ENCODE measurements around the gene TM7SF2. TPM values are rescaled to one million over a fixed set of nuclear protein-coding genes. Genes with fewer than 3 reads are reported as not detected.
A peak's percentile ranks its signal among the peaks of the same experiment; 100 is the strongest.

Gene TM7SF2
- total and polyA plus RNA-seq, 2 experiments from 2014 or later: 0.65 to 2.5 TPM

- H3K27ac ChIP-seq: peak overlapping the region; percentile 83
Measured at GRCh38 chr11:65120831-65121230, 9.2 kb downstream of the TM7SF2 start.

GRCh38 chr11:65121447-65121864, 9.8 kb downstream of the TM7SF2 start:
- 0 to 1% methylated on average over 22 of the region's 22 CpGs for WGBS, 2 experiments (ENCODE audit: low coverage in 1 of 2, low lambda C conversion rate in 2 of 2, missing lambda C conversion rate in 2 of 2)
- DNase-seq: peak; percentile 61
- Histone ChIP-seq H3K36me3 (ENCODE audit: low read depth) (peaks cover 33% of the 10 kb centered on the region), H3F3A (ENCODE audit: insufficient read depth) (peaks cover 40% of the 10 kb centered on the region), H2AFZ (peak overlapping the region; percentile 27), H3K9me2 (ENCODE audit: insufficient read depth) (no peaks in the 10 kb centered on the region), H3K4me3 (peak overlapping the region; percentile 92), H3K27ac (peak overlapping the region; percentile 83), H3K4me2 (ENCODE audit: unreplicated experiment) (peak overlapping the region; percentile 98), H3K27me3 (replicated peaks; ENCODE audit: insufficient read depth) (no peaks in the 10 kb centered on the region), H3K9me3 (ENCODE audit: low read depth) (no peaks in the 10 kb centered on the region), H3K4me1 (ENCODE audit: insufficient read depth) (peaks cover 17% of the 10 kb centered on the region), H3K79me2 (ENCODE audit: insufficient read depth) (peaks cover 69% of the 10 kb centered on the region), H3K9ac (peak overlapping the region; percentile 96), H4K20me1 (ENCODE audit: insufficient read depth) (no peaks in the 10 kb centered on the region)
- in situ Hi-C loops (cut with MboI): no loop called here
- TF ChIP-seq EZH2 (IDR thresholded peaks at IDR 0.05; ENCODE audit: insufficient read depth, poor library complexity, severe bottlenecking) (no peak), EZH2phosphoT487 (IDR thresholded peaks at IDR 0.05; ENCODE audit: insufficient read depth, low read depth) (no peak)

More at GRCh38 chr11:65120831-65121230, 9.2 kb downstream of the TM7SF2 start:
- peaks cover 27% of the 10 kb centered on the region for H3K36me3 ChIP-seq (ENCODE audit: low read depth)
- peaks cover 22% of the 10 kb centered on the region for H3K4me1 ChIP-seq (ENCODE audit: insufficient read depth)
- peaks cover 40% of the 10 kb centered on the region for H3F3A ChIP-seq (ENCODE audit: insufficient read depth)
- no peaks in the 10 kb centered on the region for H3K27me3 ChIP-seq (replicated peaks; ENCODE audit: insufficient read depth)
- no peak overlapping the region for H2AFZ ChIP-seq
- H3K4me2 ChIP-seq (ENCODE audit: unreplicated experiment): peak overlapping the region; percentile 98
- peak overlapping the region; percentile 92 for H3K4me3 ChIP-seq
- in situ Hi-C loops (cut with MboI): no loop called here
- peak overlapping the region; percentile 96 for H3K9ac ChIP-seq
- 61 to 69% methylated on average over 3 of the region's 3 CpGs for WGBS, 2 experiments (ENCODE audit: low coverage in 1 of 2, low lambda C conversion rate in 2 of 2, missing lambda C conversion rate in 2 of 2)
- no peaks in the 10 kb centered on the region for H3K9me2 ChIP-seq (ENCODE audit: insufficient read depth)
- TF ChIP-seq EZH2phosphoT487 (IDR thresholded peaks at IDR 0.05; ENCODE audit: insufficient read depth, low read depth): no peak
- no peak for TF ChIP-seq EZH2 (IDR thresholded peaks at IDR 0.05; ENCODE audit: insufficient read depth, poor library complexity, severe bottlenecking)
- H4K20me1 ChIP-seq (ENCODE audit: insufficient read depth): no peaks in the 10 kb centered on the region
- peaks cover 75% of the 10 kb centered on the region for H3K79me2 ChIP-seq (ENCODE audit: insufficient read depth)
- no peaks in the 10 kb centered on the region for H3K9me3 ChIP-seq (ENCODE audit: low read depth)
- DNase-seq: no peak

- peak; percentile 99 for DNase-seq
- Histone ChIP-seq H3K27me3 (replicated peaks; ENCODE audit: insufficient read depth) (no peaks in the 10 kb centered on the region), H3K36me3 (ENCODE audit: low read depth) (peaks cover 37% of the 10 kb centered on the region), H2AFZ (peak within 1 kb of the TSS; percentile 94), H3K4me1 (ENCODE audit: insufficient read depth) (peaks cover 14% of the 10 kb centered on the region), H3K9me3 (ENCODE audit: low read depth) (no peaks in the 10 kb centered on the region), H3K4me2 (ENCODE audit: unreplicated experiment) (peak within 1 kb of the TSS; percentile 98), H3F3A (ENCODE audit: insufficient read depth) (peaks cover 44% of the 10 kb centered on the region), H3K79me2 (ENCODE audit: insufficient read depth) (peaks cover 66% of the 10 kb centered on the region), H3K9me2 (ENCODE audit: insufficient read depth) (no peaks in the 10 kb centered on the region), H3K27ac (peak within 1 kb of the TSS; percentile 83), H4K20me1 (ENCODE audit: insufficient read depth) (no peaks in the 10 kb centered on the region), H3K4me3 (peak within 1 kb of the TSS; percentile 92), H3K9ac (peak within 1 kb of the TSS; percentile 96)
- no peak for TF ChIP-seq EZH2phosphoT487 (IDR thresholded peaks at IDR 0.05; ENCODE audit: insufficient read depth, low read depth)
- TF ChIP-seq EZH2 (IDR thresholded peaks at IDR 0.05; ENCODE audit: insufficient read depth, poor library complexity, severe bottlenecking): no peak
- WGBS, 2 experiments (ENCODE audit: low coverage in 1 of 2, low lambda C conversion rate in 2 of 2, missing lambda C conversion rate in 2 of 2): 1% methylated on average over 64 of the region's 64 CpGs
- in situ Hi-C loops (cut with MboI): no loop called here
Measured at GRCh38 chr11:65121865-65122696, 10.4 kb downstream of the TM7SF2 start, which contains the start of the genes FAU and MRPL49. Gene FAU, minus strand, starts transcription at chr11:65122134. Its CDS starts 321 bp downstream, at chr11:65121813. Gene MRPL49, plus strand, starts transcription at chr11:65122321. Its CDS starts 26 bp downstream, at chr11:65122347.

- in situ Hi-C loops (cut with MboI): no loop called here
Measured at GRCh38 chr11:65124480-65125196, 13.0 kb downstream of the TM7SF2 start.

More at GRCh38 chr11:65124480-65125196, 13.0 kb downstream of the TM7SF2 start:
- Histone ChIP-seq H3K9me3 (ENCODE audit: low read depth) (no peaks in the 10 kb centered on the region), H3K4me1 (ENCODE audit: insufficient read depth) (peaks cover 14% of the 10 kb centered on the region), H3K79me2 (ENCODE audit: insufficient read depth) (peaks cover 55% of the 10 kb centered on the region), H3K27me3 (replicated peaks; ENCODE audit: insufficient read depth) (no peaks in the 10 kb centered on the region), H3K9me2 (ENCODE audit: insufficient read depth) (no peaks in the 10 kb centered on the region), H3K4me2 (ENCODE audit: unreplicated experiment) (no peak overlapping the region), H4K20me1 (ENCODE audit: insufficient read depth) (no peaks in the 10 kb centered on the region), H3K27ac (peak overlapping the region; percentile 27; the same call in 1 of the 2 replicates), H2AFZ (no peak overlapping the region), H3K9ac (no peak overlapping the region), H3F3A (ENCODE audit: insufficient read depth) (peaks cover 32% of the 10 kb centered on the region), H3K4me3 (no peak overlapping the region), H3K36me3 (ENCODE audit: low read depth) (peaks cover 32% of the 10 kb centered on the region)
- no peak for DNase-seq
- WGBS, 2 experiments (ENCODE audit: low coverage in 1 of 2, low lambda C conversion rate in 2 of 2, missing lambda C conversion rate in 2 of 2): 86 to 90% methylated on average over 5 of the region's 5 CpGs
- no peak for TF ChIP-seq EZH2 (IDR thresholded peaks at IDR 0.05; ENCODE audit: insufficient read depth, poor library complexity, severe bottlenecking)
- TF ChIP-seq EZH2phosphoT487 (IDR thresholded peaks at IDR 0.05; ENCODE audit: insufficient read depth, low read depth): no peak
